ENCODE results near the gene RHOU.

- no peak for TF ChIP-seq CTCF (IDR thresholded peaks at IDR 0.05)
- TF ChIP-seq POLR2AphosphoS5 (IDR thresholded peaks at IDR 0.05): no peak
- no peak for TF ChIP-seq POLR2A (IDR thresholded peaks at IDR 0.05)
- no peak for TF ChIP-seq EP300 (IDR thresholded peaks at IDR 0.05)
Measured at GRCh38 chr1:228739826-228740225, 4.5 kb downstream of the RHOU start.
